GM18861 (cell line): Measurements from ENCODE around the gene STX18.
A peak's percentile ranks its signal among the peaks of the same experiment; 100 is the strongest.
"Not testable (repeated sequence)": the region's sequence is repeated elsewhere in the genome, so short reads cannot be mapped to it uniquely, and the experiment has no call there.

ENCODE experiments used
- ATAC-seq: cut with Tn5 transposase; IDR thresholded peaks from one replicate; pipeline ENCODE4 v1.9.1; 2021; ENCODE audit not compliant: unreplicated experiment

STX18 gene

GRCh38 chr4:4555916-4556315 is 14.1 kb upstream of the STX18 start:
- no peak for ATAC-seq

GRCh38 chr4:4554234-4554633 is 12.4 kb upstream of the STX18 start:
- ATAC-seq, result no peak

- ATAC-seq, result not testable (repeated sequence)
Observed at GRCh38 chr4:4552042-4552441, 10.2 kb upstream of the STX18 start.

DNA sequence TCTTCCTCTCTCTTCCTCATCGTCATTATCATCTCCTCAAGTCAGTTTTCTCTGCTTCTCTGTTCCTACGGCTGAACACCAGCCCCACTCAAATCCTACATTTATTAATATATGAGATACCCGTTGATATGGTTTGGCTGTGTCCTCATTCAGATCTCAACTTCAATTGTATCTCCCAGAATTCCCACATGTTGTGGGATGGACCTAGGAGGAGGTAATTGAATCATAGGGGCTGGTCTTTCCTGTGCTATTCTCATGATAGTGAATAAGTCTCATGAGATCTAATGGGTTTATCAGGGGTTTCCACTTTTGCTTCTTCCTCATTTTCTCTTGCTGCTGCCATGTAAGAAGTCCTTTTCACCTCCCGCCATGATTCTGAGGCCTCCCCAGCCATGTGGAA is 8.3 kb upstream of the STX18 start:
- not testable (repeated sequence) for ATAC-seq

- ATAC-seq, result no peak
Observed at GRCh38 chr4:4549534-4549933, 7.7 kb upstream of the STX18 start.

- ATAC-seq, result no peak
Observed at GRCh38 chr4:4542774-4543485, 1.1 kb upstream of the STX18 start.

GRCh38 chr4:4541040-4541631 is 712 bp downstream of the STX18 start:
- ATAC-seq, result peak; percentile 34

DNA sequence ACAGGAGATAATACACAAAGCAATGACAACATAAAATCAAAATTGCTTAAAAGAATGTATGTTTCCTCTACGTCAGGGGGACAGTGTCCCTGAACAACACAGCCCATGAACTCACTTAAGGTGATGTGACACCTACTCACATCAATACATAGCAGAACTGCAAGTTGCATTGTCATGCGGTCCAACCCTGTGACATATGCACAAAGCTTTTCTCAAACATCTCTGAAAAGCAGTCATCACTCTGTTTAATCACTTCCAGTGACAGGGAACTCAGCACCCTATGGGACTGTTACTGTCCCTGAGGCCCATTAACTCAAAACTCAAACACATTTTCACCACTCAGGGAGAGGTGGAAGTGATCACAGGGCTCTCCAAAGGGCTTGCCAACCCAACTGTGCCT is 2.4 kb downstream of the STX18 start:
- no peak for ATAC-seq

GRCh38 chr4:4535590-4535989 is 6.3 kb downstream of the STX18 start:
- ATAC-seq, result no peak

- ATAC-seq, result no peak
Observed at GRCh38 chr4:4534515-4535145, 7.2 kb downstream of the STX18 start.

- peak; percentile 73 for ATAC-seq
Observed at GRCh38 chr4:4533461-4534169, 8.2 kb downstream of the STX18 start.

DNA sequence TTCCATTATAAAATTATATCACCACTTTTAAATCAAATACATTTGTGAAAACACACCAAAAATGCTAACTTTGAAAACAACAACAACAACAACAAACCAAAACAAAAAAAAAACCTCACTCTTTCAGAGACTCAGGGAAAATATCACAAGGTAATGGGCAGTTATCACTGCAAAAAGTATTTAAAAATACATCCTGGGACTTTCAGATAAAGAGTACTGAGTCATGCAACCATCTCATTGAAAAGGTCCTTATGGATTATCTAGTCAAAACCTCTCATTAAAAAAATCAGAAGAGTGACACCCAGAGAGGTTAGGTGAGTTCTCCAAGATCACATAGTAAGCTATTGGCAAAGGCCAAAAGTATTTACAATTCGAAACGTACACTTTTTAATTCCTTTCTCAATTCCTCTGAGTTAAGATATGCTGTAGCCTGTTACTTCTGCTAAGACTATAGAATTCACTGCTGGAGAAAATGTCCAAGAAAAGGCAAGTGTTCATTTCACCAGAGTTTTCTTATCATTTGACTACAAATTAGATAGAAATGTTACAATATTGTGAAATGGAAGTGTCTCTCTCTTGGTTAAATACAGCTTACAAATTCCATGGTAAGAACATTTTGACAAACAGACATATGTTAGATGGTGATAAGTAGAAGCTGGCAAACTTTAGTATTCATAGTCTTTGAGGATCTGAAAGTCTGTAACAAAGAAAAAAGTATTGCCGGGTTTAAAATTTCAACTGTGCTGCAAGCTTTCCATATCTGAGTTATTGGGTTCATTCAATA is 9.3 kb downstream of the STX18 start:
- no peak for ATAC-seq

GRCh38 chr4:4529392-4529791 is 12.5 kb downstream of the STX18 start:
- ATAC-seq, result no peak

- ATAC-seq, result no peak
Observed at GRCh38 chr4:4526401-4526800, 15.4 kb downstream of the STX18 start.

GRCh38 chr4:4524364-4524763 is 17.5 kb downstream of the STX18 start:
- ATAC-seq, result peak; percentile 94

- no peak for ATAC-seq
Observed at GRCh38 chr4:4521731-4522130, 20.1 kb downstream of the STX18 start.

DNA sequence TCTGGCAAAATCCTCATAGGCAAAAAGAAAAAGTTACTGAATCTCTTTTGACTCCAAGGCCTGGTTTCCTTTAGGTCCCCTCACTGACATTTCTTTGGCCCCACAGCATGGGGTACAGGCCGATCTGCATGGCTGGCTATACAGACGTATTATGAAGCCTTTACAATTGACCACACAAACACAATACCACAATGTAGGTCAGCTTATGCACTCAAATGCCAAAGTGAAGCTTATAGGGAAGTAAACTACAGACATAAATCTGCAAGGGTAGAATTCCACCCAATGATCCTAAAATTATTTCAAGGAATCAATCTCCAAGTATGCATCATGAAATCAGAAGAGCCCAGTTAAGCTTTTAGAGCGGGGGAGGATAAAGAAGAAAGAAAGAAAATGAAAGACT is 20.7 kb downstream of the STX18 start:
- no peak for ATAC-seq

GRCh38 chr4:4519297-4519894 is 22.5 kb downstream of the STX18 start:
- ATAC-seq, result no peak

- ATAC-seq, result no peak
Observed at GRCh38 chr4:4518747-4519146, 23.1 kb downstream of the STX18 start.

DNA sequence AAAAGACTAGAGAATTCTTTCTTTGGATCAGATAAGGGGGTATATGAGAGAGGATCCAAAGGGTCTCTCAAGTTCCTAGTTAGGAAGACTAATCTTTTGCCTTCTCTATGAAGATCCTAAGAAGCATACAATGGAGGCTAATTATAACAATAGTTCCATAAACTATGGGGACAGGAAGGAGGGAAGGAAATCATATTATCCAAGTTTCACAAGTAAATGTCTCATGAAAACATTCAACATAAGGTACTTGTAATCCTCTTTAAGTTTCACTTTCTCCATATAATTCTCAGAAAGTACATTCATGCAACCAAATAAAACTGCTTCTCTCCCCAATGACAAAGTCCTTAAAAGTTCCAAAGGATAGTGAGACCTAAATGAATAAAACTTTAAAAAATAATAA is 27.1 kb downstream of the STX18 start:
- no peak for ATAC-seq

DNA sequence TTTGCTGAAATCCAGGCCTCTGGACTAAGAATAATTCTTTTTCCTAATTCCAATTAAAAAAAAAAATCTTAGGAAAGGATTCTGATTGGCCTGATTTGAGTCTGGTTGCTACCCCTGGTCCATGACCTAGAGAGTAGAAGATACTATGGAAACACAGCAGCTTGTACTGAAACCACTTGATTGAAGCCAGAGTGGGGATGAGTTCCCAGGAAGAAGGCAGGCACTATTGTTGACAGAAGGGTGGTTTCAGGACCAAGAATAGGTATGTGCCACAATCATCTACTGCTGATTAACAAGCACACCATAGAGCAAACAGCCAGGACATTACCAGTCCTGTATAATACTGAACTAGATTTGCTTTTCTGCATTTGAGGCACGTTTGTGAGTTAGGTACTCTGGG is 29.6 kb downstream of the STX18 start:
- ATAC-seq, result no peak
